Measurements from ENCODE around the gene MTSS2.

MTSS2 gene

DNA sequence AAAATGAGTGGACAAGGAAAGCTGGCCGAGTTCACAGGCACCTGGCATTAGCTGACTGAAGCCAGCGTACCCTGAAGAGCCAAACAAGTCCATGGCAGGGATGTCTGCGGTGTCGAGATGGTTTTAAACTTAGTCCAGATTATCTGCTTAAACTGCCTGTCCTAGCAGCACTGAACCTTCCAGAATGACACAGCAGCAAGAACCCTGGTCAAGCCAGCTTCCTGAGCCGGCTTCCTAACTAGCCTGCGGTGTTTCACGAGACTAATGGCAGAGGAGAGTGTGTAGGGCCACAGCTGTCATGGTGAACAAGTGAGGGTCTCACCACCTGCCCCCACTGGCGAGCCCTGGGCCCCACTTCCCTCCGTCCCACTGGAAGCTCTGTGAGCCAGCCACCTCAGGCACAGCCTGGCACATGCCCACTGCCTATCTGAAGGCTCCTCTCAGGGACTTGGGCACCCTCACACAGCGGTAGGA is 28.8 kb upstream of the MTSS2 start:
- DNase-seq (ENCODE audit: low read depth, low spot score) = no peak

DNA sequence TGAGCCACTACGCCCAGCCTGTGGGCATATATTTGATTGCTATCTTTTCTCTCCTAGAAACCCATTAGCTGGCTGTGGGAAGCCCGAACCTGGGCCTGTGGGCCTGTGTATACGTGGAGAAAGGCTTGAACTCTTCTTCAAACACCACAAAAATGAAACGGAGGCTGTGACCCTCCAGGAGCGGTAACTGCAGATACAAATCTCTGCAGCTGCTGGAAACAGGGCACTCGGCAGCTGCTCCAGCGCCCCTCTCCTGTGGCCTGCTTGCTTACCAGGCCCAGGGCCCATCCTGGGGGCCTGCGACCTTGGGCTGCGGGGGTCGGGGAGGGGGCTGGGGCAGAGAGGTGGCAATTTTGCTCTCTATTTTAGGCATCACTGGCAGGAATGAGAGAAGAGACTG is 28.0 kb upstream of the MTSS2 start:
- no peak for DNase-seq (ENCODE audit: low read depth, low spot score)

DNA sequence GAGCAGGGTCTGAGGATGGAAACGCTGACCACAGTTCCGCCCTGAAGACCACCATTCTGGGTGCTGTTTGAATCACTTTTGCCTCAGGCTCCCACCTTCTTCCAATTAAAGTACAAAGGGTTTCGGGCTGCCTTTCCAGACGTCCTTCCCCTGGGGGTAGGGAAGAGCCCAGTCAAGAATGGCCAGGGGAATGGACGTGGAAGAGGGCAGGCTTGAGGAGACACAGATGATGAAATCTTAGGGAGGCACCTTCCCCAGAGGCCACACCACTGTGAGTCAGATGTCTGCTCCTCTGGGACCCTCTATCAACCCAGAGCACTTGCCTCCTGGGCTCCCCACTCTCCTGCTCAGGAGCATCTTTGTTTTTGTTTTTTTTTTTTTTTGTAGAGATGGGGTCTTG is 27.5 kb upstream of the MTSS2 start:
- DNase-seq (ENCODE audit: low read depth, low spot score) = no peak

- no peak for DNase-seq (ENCODE audit: low read depth, low spot score)
Observed at GRCh38 chr16:70712942-70713341, 27.1 kb upstream of the MTSS2 start.

DNA sequence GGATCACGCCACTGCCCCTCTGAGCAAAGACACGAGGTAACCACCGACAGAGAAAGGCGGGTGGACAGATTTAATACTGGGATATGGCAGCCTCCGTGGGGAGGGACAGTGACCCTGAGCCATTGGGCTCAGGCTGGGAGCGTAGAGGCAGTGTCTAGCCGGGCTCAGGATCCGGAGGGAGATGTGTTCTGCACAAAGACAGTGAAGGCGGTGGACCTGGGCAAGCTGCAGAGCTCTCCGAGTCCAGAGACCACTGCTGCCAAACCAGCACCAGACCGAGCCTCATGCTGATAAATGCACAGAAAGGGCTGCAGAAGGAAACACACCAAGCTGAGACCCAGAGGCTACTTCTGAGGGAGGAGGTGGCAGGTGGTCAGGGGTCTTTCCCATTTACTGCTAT is 26.5 kb upstream of the MTSS2 start:
- no peak for DNase-seq (ENCODE audit: low read depth, low spot score)

- no peak for DNase-seq (ENCODE audit: low read depth, low spot score)
Observed at GRCh38 chr16:70711211-70712031, 25.6 kb upstream of the MTSS2 start.

- DNase-seq (ENCODE audit: low read depth, low spot score) = no peak
Observed at GRCh38 chr16:70710422-70711210, 24.8 kb upstream of the MTSS2 start.

DNA sequence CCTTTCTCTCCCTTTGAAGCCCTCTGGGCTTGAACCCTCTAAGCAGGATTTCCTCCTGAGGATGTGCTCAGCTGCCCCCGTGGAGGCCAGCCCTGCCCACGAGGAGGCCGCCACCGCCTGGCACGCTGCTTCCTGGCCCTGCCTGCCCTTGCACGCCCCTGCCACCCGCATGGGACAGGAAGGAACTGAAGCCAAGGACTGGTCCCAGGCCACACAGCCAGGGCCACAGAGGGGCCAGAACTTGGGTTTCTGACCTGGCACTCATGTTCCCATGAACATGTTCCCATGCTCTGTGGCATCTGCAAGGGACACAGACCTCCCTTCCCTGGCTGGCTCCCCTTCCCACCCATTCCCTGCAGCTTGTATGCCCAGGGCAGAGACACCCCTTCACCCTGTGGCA is 24.1 kb upstream of the MTSS2 start:
- no peak for DNase-seq (ENCODE audit: low read depth, low spot score)

GRCh38 chr16:70709457-70709856 is 23.6 kb upstream of the MTSS2 start:
- no peak for DNase-seq (ENCODE audit: low read depth, low spot score)

DNA sequence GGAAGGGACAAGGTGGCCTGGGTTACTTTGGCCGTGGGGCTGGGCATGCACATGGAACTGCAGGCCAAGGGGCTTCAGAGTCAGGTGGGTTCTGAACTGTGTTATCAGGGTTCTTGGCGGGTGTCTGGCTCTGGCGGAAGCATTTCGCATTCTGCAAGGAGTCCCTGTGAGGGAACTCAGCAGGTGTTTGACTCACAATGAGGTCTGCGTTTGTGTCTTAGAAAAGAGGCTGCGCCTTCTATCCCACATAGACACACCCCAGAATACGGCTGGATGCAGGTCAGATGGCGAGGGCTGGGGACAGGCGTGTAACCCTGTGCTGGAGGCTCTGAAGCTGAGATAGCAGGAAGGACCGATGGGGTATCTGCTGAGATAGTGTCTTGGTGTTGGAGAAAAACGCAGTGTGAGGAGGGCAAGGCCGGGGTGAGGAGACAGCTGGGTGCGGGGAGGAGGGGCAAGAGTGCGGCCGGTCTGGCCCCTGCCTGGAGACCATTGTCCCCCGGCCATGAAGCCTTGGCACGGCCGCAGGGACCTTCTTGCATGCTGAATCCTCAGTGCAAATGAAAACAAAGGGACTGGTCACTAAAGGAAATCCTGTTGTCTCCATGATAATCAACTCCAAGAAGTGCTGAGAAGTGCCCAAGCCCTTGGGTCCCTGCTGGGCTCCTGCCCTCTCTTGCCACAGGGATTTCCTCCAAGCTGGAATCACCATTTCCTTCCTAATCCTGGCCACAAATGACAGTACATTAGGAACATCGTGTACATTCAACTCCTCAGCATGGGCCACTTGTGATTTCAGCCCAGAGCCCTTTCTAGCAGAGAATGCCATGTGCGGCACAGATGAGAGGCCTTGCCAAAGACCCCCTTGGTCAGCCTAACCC is 22.8 kb upstream of the MTSS2 start:
- no peak for DNase-seq (ENCODE audit: low read depth, low spot score)

DNA sequence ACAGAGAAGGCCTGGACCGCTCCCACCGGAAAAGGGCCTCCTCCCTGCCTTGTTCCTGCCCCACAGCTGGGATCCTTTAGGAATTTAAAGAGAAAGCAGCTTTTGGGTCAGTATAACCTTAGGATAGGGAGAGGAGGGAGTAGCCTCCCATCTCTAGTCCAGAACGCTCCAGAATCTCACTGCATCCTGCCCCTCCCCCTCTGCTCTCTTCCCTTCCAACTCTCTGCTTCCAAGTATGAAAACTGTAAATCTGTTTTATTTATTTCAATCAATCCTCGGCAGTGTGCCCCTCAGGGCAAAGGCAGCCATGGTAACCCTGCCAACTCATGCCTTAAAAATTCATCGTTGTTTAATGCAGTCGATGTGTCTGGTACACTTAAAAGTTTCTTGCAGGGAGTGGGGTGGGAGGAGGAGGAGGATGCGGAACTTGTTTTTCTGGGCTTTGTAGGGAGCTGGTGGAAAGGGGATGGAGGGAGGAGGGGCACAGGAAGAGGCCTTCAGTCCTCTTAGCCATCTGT is 21.2 kb upstream of the MTSS2 start:
- peak; percentile 65 for DNase-seq (ENCODE audit: low read depth, low spot score)

DNA sequence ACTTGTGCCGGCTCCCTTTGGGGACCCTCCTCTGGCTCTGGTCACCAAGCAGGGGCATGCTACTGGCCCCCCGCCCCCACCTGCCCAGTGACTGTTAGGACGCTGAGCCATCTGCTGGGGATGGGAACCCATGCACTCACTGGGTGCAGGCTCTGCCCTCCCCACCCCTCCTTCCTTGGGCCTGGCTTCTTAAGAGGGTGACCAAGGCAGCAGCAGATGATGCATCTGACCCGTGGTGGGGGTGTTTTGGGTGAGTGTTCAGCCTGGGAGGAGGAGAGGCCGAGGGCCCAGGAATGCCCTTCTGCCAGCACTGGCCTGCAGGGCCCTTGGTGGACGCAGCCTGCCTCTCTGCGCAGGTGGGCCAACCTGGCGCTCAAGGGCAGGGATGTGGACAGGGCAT is 19.2 kb upstream of the MTSS2 start:
- DNase-seq (ENCODE audit: low read depth, low spot score) = no peak

- no peak for DNase-seq (ENCODE audit: low read depth, low spot score)
Observed at GRCh38 chr16:70704586-70704985, 18.7 kb upstream of the MTSS2 start.

DNA sequence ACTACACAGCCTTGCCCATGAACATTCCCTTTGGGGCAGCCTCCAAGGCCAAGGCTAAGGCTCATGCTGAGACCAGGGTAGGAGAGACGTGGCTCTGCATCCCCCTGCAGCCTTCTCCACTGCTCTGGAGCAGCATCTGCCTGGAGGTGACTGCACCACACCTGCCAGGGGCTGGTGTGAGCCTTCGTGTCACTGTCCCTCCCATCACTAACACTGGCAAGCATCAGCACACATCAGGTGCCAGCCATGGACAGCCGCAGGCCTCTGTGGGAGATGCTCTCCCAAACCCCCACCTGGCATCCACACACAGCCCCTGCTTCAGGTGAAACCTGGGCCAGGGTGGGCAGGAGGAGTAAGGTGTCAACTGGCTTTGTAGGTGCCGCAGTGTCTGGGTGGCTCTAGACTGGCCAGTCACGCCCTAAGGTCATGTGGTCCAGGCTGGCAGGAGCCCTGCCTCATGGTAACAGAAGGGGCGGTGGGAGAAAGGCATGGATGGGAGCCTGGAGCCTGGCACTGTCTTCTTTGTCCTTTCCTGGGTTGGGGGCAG is 18.1 kb upstream of the MTSS2 start:
- no peak for DNase-seq (ENCODE audit: low read depth, low spot score)

- peak; percentile 91 for DNase-seq (ENCODE audit: low read depth, low spot score)
Observed at GRCh38 chr16:70703041-70703834, 17.4 kb upstream of the MTSS2 start.

- DNase-seq (ENCODE audit: low read depth, low spot score) = no peak
Observed at GRCh38 chr16:70702624-70703023, 16.8 kb upstream of the MTSS2 start.

DNA sequence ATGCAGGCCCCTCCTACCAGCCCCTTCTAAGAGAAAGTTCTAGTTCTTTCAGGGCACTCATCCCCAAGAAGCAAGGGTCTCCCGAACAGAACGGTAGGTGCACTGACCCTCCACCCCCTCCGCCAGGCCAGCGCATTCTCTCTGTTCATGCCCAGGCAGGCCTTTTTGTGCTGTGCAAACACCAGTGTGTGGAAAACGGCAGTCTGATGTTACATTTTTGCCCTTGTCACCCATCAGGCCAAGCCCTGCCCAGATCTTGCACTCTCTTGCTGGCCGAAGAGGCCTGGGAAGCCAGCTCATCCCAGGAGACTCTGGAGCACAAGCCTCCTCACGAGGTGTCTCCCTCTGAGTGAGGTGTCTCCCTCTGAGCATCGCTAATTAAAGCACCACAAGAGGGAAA is 16.1 kb upstream of the MTSS2 start:
- no peak for DNase-seq (ENCODE audit: low read depth, low spot score)

GRCh38 chr16:70701596-70701995 is 15.7 kb upstream of the MTSS2 start:
- no peak for DNase-seq (ENCODE audit: low read depth, low spot score)

DNA sequence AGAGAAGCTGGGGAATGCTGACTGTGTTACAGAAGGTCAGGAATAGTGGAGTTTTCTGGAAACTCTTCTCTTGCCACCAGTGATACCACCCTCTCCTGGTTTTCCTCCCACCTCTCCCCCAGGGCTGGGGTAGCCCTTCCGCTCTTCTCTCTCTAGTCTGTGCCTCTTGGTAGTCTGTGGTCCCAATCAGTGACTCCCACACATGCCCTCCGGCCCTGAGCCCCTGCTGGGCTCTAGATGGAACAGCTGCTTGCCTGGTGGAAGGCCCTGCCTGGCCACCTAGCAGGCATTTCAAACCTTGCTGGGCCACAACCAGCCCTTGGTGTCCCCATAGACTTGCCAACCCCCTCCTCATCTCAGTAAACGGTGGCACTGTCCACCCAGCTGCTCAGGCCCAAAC is 15.2 kb upstream of the MTSS2 start:
- no peak for DNase-seq (ENCODE audit: low read depth, low spot score)

Measured in astrocyte of the hippocampus (primary cell).